ENCODE results near the gene LRRC4C. TPM values are rescaled to one million over a fixed set of nuclear protein-coding genes. Genes with fewer than 3 reads are reported as not detected.

Gene LRRC4C
- total RNA-seq, 1 donor from 2014 or later: 2.2 TPM

GRCh38 chr11:41134971-41135370, 324.5 kb downstream of the LRRC4C start:
- intact Hi-C loops (cut with DNase I): no loop called here
- Histone ChIP-seq H3K4me1 (no peaks in the 10 kb centered on the region), H3K36me3 (no peaks in the 10 kb centered on the region), H3K4me3 (no peak overlapping the region), H3K27ac (no peak overlapping the region), H3K9me3 (no peaks in the 10 kb centered on the region), H3K27me3 (no peaks in the 10 kb centered on the region)
- ATAC-seq (no peak), DNase-seq (no peak)
- no peak for TF ChIP-seq CTCF (IDR thresholded peaks at IDR 0.05)

- intact Hi-C loops (cut with DNase I): no loop called here
- Histone ChIP-seq H3K36me3 (no peaks in the 10 kb centered on the region), H3K27me3 (no peaks in the 10 kb centered on the region), H3K4me3 (no peak overlapping the region), H3K4me1 (no peaks in the 10 kb centered on the region), H3K9me3 (no peaks in the 10 kb centered on the region), H3K27ac (no peak overlapping the region)
- DNase-seq (no peak), ATAC-seq (no peak)
- no peak for TF ChIP-seq CTCF (IDR thresholded peaks at IDR 0.05)
Observed at GRCh38 chr11:41133023-41133422, 326.4 kb downstream of the LRRC4C start.

GRCh38 chr11:41121600-41121999, 337.9 kb downstream of the LRRC4C start:
- Histone ChIP-seq H3K4me1 (no peaks in the 10 kb centered on the region), H3K4me3 (no peak overlapping the region), H3K27me3 (no peaks in the 10 kb centered on the region), H3K27ac (no peak overlapping the region), H3K9me3 (no peaks in the 10 kb centered on the region), H3K36me3 (no peaks in the 10 kb centered on the region)
- ATAC-seq (no peak), DNase-seq (no peak)
- no peak for TF ChIP-seq CTCF (IDR thresholded peaks at IDR 0.05)
- intact Hi-C loops (cut with DNase I): no loop called here

- Histone ChIP-seq H3K27me3 (no peaks in the 10 kb centered on the region), H3K36me3 (no peaks in the 10 kb centered on the region), H3K4me1 (no peaks in the 10 kb centered on the region), H3K27ac (no peak overlapping the region), H3K4me3 (no peak overlapping the region), H3K9me3 (no peaks in the 10 kb centered on the region)
- DNase-seq (no peak), ATAC-seq (no peak)
- TF ChIP-seq CTCF (IDR thresholded peaks at IDR 0.05): no peak
- intact Hi-C loops (cut with DNase I): no loop called here
Observed at GRCh38 chr11:41119484-41119883, 340.0 kb downstream of the LRRC4C start.

GRCh38 chr11:41118521-41118920, 340.9 kb downstream of the LRRC4C start:
- no peak for ATAC-seq

More at GRCh38 chr11:41118521-41118920, 340.9 kb downstream of the LRRC4C start:
- no peaks in the 10 kb centered on the region for H3K36me3 ChIP-seq
- no peak overlapping the region for H3K4me3 ChIP-seq
- no peak overlapping the region for H3K27ac ChIP-seq
- H3K4me1 ChIP-seq: no peaks in the 10 kb centered on the region
- intact Hi-C loops (cut with DNase I): no loop called here
- no peak for DNase-seq
- H3K27me3 ChIP-seq: no peaks in the 10 kb centered on the region
- TF ChIP-seq CTCF (IDR thresholded peaks at IDR 0.05): no peak
- no peaks in the 10 kb centered on the region for H3K9me3 ChIP-seq

All from upper lobe of right lung (tissue), 1 donor.